HG03108 (cell line): Measurements from ENCODE around the gene OSBPL10.
"Not testable (repeated sequence)": the region's sequence is repeated elsewhere in the genome, so short reads cannot be mapped to it uniquely, and the experiment has no call there.

Source experiments
- ATAC-seq: cut with Tn5 transposase; IDR thresholded peaks from one replicate; pipeline ENCODE4 v1.9.1; 2021; ENCODE audit warnings: moderate library complexity; ENCODE audit not compliant: unreplicated experiment

OSBPL10 gene

GRCh38 chr3:31896026-31896425 lies 85.0 kb downstream of the OSBPL10 start:
- no peak for ATAC-seq

- no peak for ATAC-seq
These were observed 85.6 kb downstream of the OSBPL10 start for GRCh38 chr3:31895471-31895870.

GRCh38 chr3:31892916-31893573 lies 88.0 kb downstream of the OSBPL10 start:
- no peak for ATAC-seq

GRCh38 chr3:31892500-31892899 lies 88.6 kb downstream of the OSBPL10 start:
- no peak for ATAC-seq

GRCh38 chr3:31891876-31892455 lies 89.1 kb downstream of the OSBPL10 start:
- no peak for ATAC-seq

- ATAC-seq = no peak
These were observed 90.2 kb downstream of the OSBPL10 start for GRCh38 chr3:31890742-31891469.

- ATAC-seq = no peak
These were observed 91.1 kb downstream of the OSBPL10 start for GRCh38 chr3:31890007-31890406.

GRCh38 chr3:31885235-31885634 lies 95.8 kb downstream of the OSBPL10 start:
- no peak for ATAC-seq

- no peak for ATAC-seq
These were observed 96.8 kb downstream of the OSBPL10 start for GRCh38 chr3:31884251-31884650.

GRCh38 chr3:31882895-31883294 lies 98.2 kb downstream of the OSBPL10 start:
- ATAC-seq = no peak

GRCh38 chr3:31882431-31882830 lies 98.6 kb downstream of the OSBPL10 start:
- no peak for ATAC-seq

- no peak for ATAC-seq
These were observed 100.5 kb downstream of the OSBPL10 start for GRCh38 chr3:31880482-31881078.

- ATAC-seq = no peak
These were observed 101.0 kb downstream of the OSBPL10 start for GRCh38 chr3:31880020-31880419.

- no peak for ATAC-seq
These were observed 101.7 kb downstream of the OSBPL10 start for GRCh38 chr3:31879365-31879764.

- no peak for ATAC-seq
These were observed 102.7 kb downstream of the OSBPL10 start for GRCh38 chr3:31878231-31878838.

- no peak for ATAC-seq
These were observed 104.7 kb downstream of the OSBPL10 start for GRCh38 chr3:31876331-31876730.

GRCh38 chr3:31875437-31875836 lies 105.6 kb downstream of the OSBPL10 start:
- ATAC-seq = no peak

- ATAC-seq = no peak
These were observed 107.7 kb downstream of the OSBPL10 start for GRCh38 chr3:31873254-31873820.

- no peak for ATAC-seq
These were observed 109.0 kb downstream of the OSBPL10 start for GRCh38 chr3:31871939-31872507.

GRCh38 chr3:31870111-31870510 lies 111.0 kb downstream of the OSBPL10 start:
- not testable (repeated sequence) for ATAC-seq

- ATAC-seq = no peak
These were observed 112.8 kb downstream of the OSBPL10 start for GRCh38 chr3:31868236-31868635.
